SH-SY5Y (cell line): ENCODE measurements around the gene USP47.

Experiments
- GATA2 ChIP-seq: IDR thresholded peaks from 2 replicates; pipeline ENCODE4 v1.6.1; 2011; ENCODE audit warnings: mild to moderate bottlenecking, low read depth, low read length
- GATA3 ChIP-seq: IDR thresholded peaks from 2 replicates; pipeline ENCODE4 v1.6.1; 2011; ENCODE audit warnings: low read depth, mild to moderate bottlenecking, low read length, moderate library complexity

DNA sequence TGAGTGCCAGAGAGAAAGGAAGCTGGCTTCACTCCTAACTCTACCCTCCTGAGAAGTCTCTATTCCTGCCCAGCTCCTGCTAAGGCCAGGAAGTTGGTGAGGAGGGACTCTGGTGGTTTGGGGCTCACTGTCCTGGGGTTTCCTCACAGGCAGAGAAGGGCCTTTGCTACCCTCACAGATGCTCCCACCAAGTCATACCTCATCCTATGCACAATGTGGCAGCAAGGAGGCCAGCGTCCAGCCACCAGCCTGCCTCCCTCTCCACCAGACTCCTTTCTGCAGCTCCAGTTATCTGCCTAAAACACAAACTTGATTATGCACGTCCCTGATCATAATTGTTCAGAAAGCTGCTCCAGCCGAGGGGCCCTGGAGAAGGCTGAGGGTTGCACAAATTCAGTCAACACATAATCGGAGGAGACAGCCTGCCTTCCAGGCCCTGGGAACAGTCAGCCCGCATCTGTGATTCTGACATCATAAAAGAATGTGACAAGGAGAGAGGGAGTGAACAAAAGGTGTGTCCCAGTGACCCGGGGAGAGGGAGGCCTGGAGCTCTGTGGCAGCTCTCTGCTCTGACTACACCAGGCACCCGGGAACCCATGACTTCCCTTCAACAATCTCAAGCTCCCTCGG is 137.8 kb downstream of the USP47 start:
- TF ChIP-seq GATA2 (no peak; the same call in 1 of the 2 replicates), GATA3 (no peak)
